SK-N-SH treated with all-trans-retinoic acid at 6 μM for 48 hours (cell line): ENCODE results near the gene MACROD1.

Experiments used
- ARNTL ChIP-seq: fragments of 450-650 bp; formaldehyde crosslinking; IDR thresholded peaks from 2 replicates; pipeline ENCODE4 v1.5.0; 2020; ENCODE audit warnings: low read depth, mild to moderate bottlenecking, moderate library complexity, borderline replicate concordance
- PATZ1 ChIP-seq: fragments of 250-450 bp; sonication (Bioruptor Pico); IDR thresholded peaks from 2 replicates; pipeline ENCODE4 v1.8.0; 2020; ENCODE audit warnings: mild to moderate bottlenecking, moderate library complexity, borderline replicate concordance
- SNAI2 ChIP-seq: fragments of 250-450 bp; sonication (Bioruptor Pico); IDR thresholded peaks from 2 replicates; pipeline ENCODE4 v1.5.0; 2020; ENCODE audit warnings: mild to moderate bottlenecking, moderate library complexity
- ZNF565 ChIP-seq: fragments of 450-650 bp; formaldehyde crosslinking; conservative IDR thresholded peaks from 2 replicates; pipeline ENCODE4 v1.5.0; 2020; ENCODE audit warnings: low read depth, mild to moderate bottlenecking, moderate library complexity

- TF ChIP-seq ZNF565 (CRISPR knock-in tag) (no peak), ARNTL (CRISPR knock-in tag) (no peak), SNAI2 (CRISPR knock-in tag) (no peak), PATZ1 (CRISPR knock-in tag) (no peak)
Observed at GRCh38 chr11:64093233-64094039, 72.5 kb downstream of the MACROD1 start.
